ENCODE measurements around the gene FBLN5.

- no peak for TF ChIP-seq CTCF (IDR thresholded peaks at IDR 0.05 in 2 of 3, conservative IDR thresholded peaks at IDR 0.05 in 1 of 3; ENCODE audit: borderline replicate concordance in 1 of 3, insufficient read depth in 1 of 3, low read depth in 2 of 3, low read length in 2 of 3)
- TF ChIP-seq ATF3 (IDR thresholded peaks at IDR 0.05): no peak
- no peak for TF ChIP-seq MAX (IDR thresholded peaks at IDR 0.05)
- no peak for TF ChIP-seq POLR2AphosphoS5 (IDR thresholded peaks at IDR 0.05; ENCODE audit: low read depth, low read length)
- TF ChIP-seq POLR2A (IDR thresholded peaks at IDR 0.05; ENCODE audit: borderline replicate concordance, extremely low read depth, insufficient read depth, insufficient read length): no peak
- TF ChIP-seq ZFX (IDR thresholded peaks at IDR 0.05): no peak
- no peak for TF ChIP-seq CBX3 (IDR thresholded peaks at IDR 0.05; ENCODE audit: low read depth)
Measured at GRCh38 chr14:91955168-91955567, 7.7 kb upstream of the FBLN5 start.
